ENCODE measurements around the gene RNASET2. TPM values are rescaled to one million over a fixed set of nuclear protein-coding genes. Genes with fewer than 3 reads are reported as not detected.
"Not testable (repeated sequence)": the region's sequence is repeated elsewhere in the genome, so short reads cannot be mapped to it uniquely, and the experiment has no call there.

RNASET2 gene
- total RNA-seq, 1 experiment from 2014 or later = 70.2 TPM

GRCh38 chr6:166901626-166902025, 54.7 kb downstream of the RNASET2 start:
- no TSS peak for BruUV-seq (replicated peaks)
- no peak for DNase-seq
- Mint-ChIP-seq H3K27ac (ENCODE audit: unreplicated experiment) (peak overlapping the region; percentile 11), H3K4me1 (ENCODE audit: low read depth, unreplicated experiment) (no peaks in the 10 kb centered on the region), H3K9me3 (ENCODE audit: low read depth, unreplicated experiment) (peaks cover 4% of the 10 kb centered on the region), H3K27me3 (ENCODE audit: unreplicated experiment) (peaks cover 34% of the 10 kb centered on the region), H3K4me3 (ENCODE audit: low read depth, unreplicated experiment) (no peak overlapping the region), H3K36me3 (ENCODE audit: insufficient read depth, unreplicated experiment) (no peaks in the 10 kb centered on the region)
- intact Hi-C loops (cut with micrococcal nuclease; ENCODE audit: unreplicated experiment) = no loop called here
- CTCF ChIA-PET = no interaction called here
- TF ChIP-seq CTCF (IDR thresholded peaks at IDR 0.05; ENCODE audit: unreplicated experiment) = no peak

- CTCF ChIA-PET = no interaction called here
- no peak for DNase-seq
- intact Hi-C loops (cut with micrococcal nuclease; ENCODE audit: unreplicated experiment) = no loop called here
- peaks cover 4% of the 10 kb centered on the region for H3K9me3 Mint-ChIP-seq (ENCODE audit: low read depth, unreplicated experiment)
- peaks cover 34% of the 10 kb centered on the region for H3K27me3 Mint-ChIP-seq (ENCODE audit: unreplicated experiment)
- no TSS peak for BruUV-seq (replicated peaks)
- H3K27ac Mint-ChIP-seq (ENCODE audit: unreplicated experiment) = peak overlapping the region; percentile 62
- no peak overlapping the region for H3K4me3 Mint-ChIP-seq (ENCODE audit: low read depth, unreplicated experiment)
- no peaks in the 10 kb centered on the region for H3K4me1 Mint-ChIP-seq (ENCODE audit: low read depth, unreplicated experiment)
- H3K36me3 Mint-ChIP-seq (ENCODE audit: insufficient read depth, unreplicated experiment) = no peaks in the 10 kb centered on the region
- TF ChIP-seq CTCF (IDR thresholded peaks at IDR 0.05; ENCODE audit: unreplicated experiment) = no peak
These were observed 55.3 kb downstream of the RNASET2 start for GRCh38 chr6:166900956-166901607.

GRCh38 chr6:166900130-166900708, 56.1 kb downstream of the RNASET2 start:
- CTCF ChIA-PET = no interaction called here
- no peak for TF ChIP-seq CTCF (IDR thresholded peaks at IDR 0.05; ENCODE audit: unreplicated experiment)
- Mint-ChIP-seq H3K9me3 (ENCODE audit: low read depth, unreplicated experiment) (peaks cover 4% of the 10 kb centered on the region), H3K4me1 (ENCODE audit: low read depth, unreplicated experiment) (peaks cover 2% of the 10 kb centered on the region), H3K4me3 (ENCODE audit: low read depth, unreplicated experiment) (no peak overlapping the region), H3K27ac (ENCODE audit: unreplicated experiment) (no peak overlapping the region), H3K27me3 (ENCODE audit: unreplicated experiment) (peaks cover 34% of the 10 kb centered on the region), H3K36me3 (ENCODE audit: insufficient read depth, unreplicated experiment) (no peaks in the 10 kb centered on the region)
- no peak for DNase-seq
- intact Hi-C loops (cut with micrococcal nuclease; ENCODE audit: unreplicated experiment) = no loop called here
- BruUV-seq (replicated peaks) = no TSS peak

- BruUV-seq (replicated peaks) = no TSS peak
- no peak for TF ChIP-seq CTCF (IDR thresholded peaks at IDR 0.05; ENCODE audit: unreplicated experiment)
- no peak for DNase-seq
- Mint-ChIP-seq H3K9me3 (ENCODE audit: low read depth, unreplicated experiment) (peaks cover 4% of the 10 kb centered on the region), H3K36me3 (ENCODE audit: insufficient read depth, unreplicated experiment) (peaks cover 6% of the 10 kb centered on the region), H3K27me3 (ENCODE audit: unreplicated experiment) (peaks cover 34% of the 10 kb centered on the region), H3K4me3 (ENCODE audit: low read depth, unreplicated experiment) (no peak overlapping the region), H3K4me1 (ENCODE audit: low read depth, unreplicated experiment) (peaks cover 15% of the 10 kb centered on the region), H3K27ac (ENCODE audit: unreplicated experiment) (no peak overlapping the region)
- intact Hi-C loops (cut with micrococcal nuclease; ENCODE audit: unreplicated experiment) = no loop called here
- CTCF ChIA-PET = no interaction called here
These were observed 57.4 kb downstream of the RNASET2 start for GRCh38 chr6:166898910-166899309.

- CTCF ChIA-PET; H3K9me3 Mint-ChIP-seq (ENCODE audit: low read depth, unreplicated experiment); H3K36me3 Mint-ChIP-seq (ENCODE audit: insufficient read depth, unreplicated experiment); intact Hi-C loops (cut with micrococcal nuclease; ENCODE audit: unreplicated experiment); BruUV-seq (replicated peaks): not testable (repeated sequence)
- peak; percentile 60 for DNase-seq
- peaks cover 16% of the 10 kb centered on the region for H3K4me1 Mint-ChIP-seq (ENCODE audit: low read depth, unreplicated experiment)
- peak overlapping the region; percentile 61 for H3K27ac Mint-ChIP-seq (ENCODE audit: unreplicated experiment)
- H3K4me3 Mint-ChIP-seq (ENCODE audit: low read depth, unreplicated experiment) = peak overlapping the region; percentile 19
- peaks cover 16% of the 10 kb centered on the region for H3K27me3 Mint-ChIP-seq (ENCODE audit: unreplicated experiment)
These were observed 61.7 kb downstream of the RNASET2 start for GRCh38 chr6:166894614-166895013.

GRCh38 chr6:166892472-166892871, 63.9 kb downstream of the RNASET2 start:
- BruUV-seq (replicated peaks); DNase-seq; H3K4me3 Mint-ChIP-seq (ENCODE audit: low read depth, unreplicated experiment); H3K36me3 Mint-ChIP-seq (ENCODE audit: insufficient read depth, unreplicated experiment); H3K9me3 Mint-ChIP-seq (ENCODE audit: low read depth, unreplicated experiment); intact Hi-C loops (cut with micrococcal nuclease; ENCODE audit: unreplicated experiment); CTCF ChIA-PET; H3K27ac Mint-ChIP-seq (ENCODE audit: unreplicated experiment); H3K27me3 Mint-ChIP-seq (ENCODE audit: unreplicated experiment): not testable (repeated sequence)
- peaks cover 16% of the 10 kb centered on the region for H3K4me1 Mint-ChIP-seq (ENCODE audit: low read depth, unreplicated experiment)

- not testable (repeated sequence) for H3K4me1 Mint-ChIP-seq (ENCODE audit: low read depth, unreplicated experiment)
These were observed 69.6 kb downstream of the RNASET2 start for GRCh38 chr6:166886773-166887172.

More at GRCh38 chr6:166886773-166887172, 69.6 kb downstream of the RNASET2 start:
- H3K27me3 Mint-ChIP-seq (ENCODE audit: unreplicated experiment); CTCF ChIA-PET; H3K27ac Mint-ChIP-seq (ENCODE audit: unreplicated experiment); H3K9me3 Mint-ChIP-seq (ENCODE audit: low read depth, unreplicated experiment); BruUV-seq (replicated peaks); DNase-seq; intact Hi-C loops (cut with micrococcal nuclease; ENCODE audit: unreplicated experiment); H3K4me3 Mint-ChIP-seq (ENCODE audit: low read depth, unreplicated experiment); H3K36me3 Mint-ChIP-seq (ENCODE audit: insufficient read depth, unreplicated experiment): not testable (repeated sequence)

Measured in Calu3 (cell line).